ENCODE measurements around the gene STXBP6.

DNA sequence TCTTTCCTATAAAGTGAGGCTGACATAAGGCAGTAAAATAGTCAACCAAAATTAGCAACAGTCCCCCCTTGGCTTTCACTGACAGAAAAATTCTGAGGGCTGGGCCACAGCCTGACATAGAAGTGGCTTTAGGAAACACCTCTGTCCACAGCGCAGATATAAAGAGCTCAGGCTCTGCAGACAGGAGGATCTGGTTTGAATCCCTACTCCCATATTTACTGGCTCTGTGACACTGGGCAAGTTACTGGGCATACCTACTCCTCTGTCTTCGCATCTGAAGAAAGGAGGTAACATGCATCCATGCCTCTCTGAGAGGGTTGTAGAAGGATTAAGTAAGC, 95.3 kb downstream of the STXBP6 start:
- TF ChIP-seq, protein P1, sequence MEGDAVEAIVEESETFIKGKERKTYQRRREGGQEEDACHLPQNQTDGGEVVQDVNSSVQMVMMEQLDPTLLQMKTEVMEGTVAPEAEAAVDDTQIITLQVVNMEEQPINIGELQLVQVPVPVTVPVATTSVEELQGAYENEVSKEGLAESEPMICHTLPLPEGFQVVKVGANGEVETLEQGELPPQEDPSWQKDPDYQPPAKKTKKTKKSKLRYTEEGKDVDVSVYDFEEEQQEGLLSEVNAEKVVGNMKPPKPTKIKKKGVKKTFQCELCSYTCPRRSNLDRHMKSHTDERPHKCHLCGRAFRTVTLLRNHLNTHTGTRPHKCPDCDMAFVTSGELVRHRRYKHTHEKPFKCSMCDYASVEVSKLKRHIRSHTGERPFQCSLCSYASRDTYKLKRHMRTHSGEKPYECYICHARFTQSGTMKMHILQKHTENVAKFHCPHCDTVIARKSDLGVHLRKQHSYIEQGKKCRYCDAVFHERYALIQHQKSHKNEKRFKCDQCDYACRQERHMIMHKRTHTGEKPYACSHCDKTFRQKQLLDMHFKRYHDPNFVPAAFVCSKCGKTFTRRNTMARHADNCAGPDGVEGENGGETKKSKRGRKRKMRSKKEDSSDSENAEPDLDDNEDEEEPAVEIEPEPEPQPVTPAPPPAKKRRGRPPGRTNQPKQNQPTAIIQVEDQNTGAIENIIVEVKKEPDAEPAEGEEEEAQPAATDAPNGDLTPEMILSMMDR (IDR thresholded peaks at IDR 0.05), result no peak
- TF ChIP-seq EZH2 (IDR thresholded peaks at IDR 0.05), result no peak

Data from neural progenitor cell (in vitro differentiated cells).